Activated effector memory CD4-positive, alpha-beta T cell treated with Interleukin-2 at 50 U/mL for 16 hours (primary cell): ENCODE data around the gene KLC4.

Experiments used
- DNase-seq: peaks from one replicate; pipeline ENCODE4 v3.0.0-alpha.2; 2020

Gene KLC4

GRCh38 chr6:43059168-43060033 is at the start of gene KLC4, which contains the start of gene MRPL2:
TSS of gene KLC4 (plus strand) at chr6:43059631. CDS start at chr6:43061336, 1,705 bp downstream.
TSS of gene MRPL2 (minus strand) at chr6:43059434. CDS start at chr6:43059381, 53 bp downstream.
- peak; percentile 96 for DNase-seq

- DNase-seq, result no peak
Measured at GRCh38 chr6:43011207-43011606, 48.2 kb upstream of the KLC4 start.

- no peak for DNase-seq
Measured at GRCh38 chr6:43012364-43012763, 47.1 kb upstream of the KLC4 start.

GRCh38 chr6:43013097-43013842 is 46.2 kb upstream of the KLC4 start:
- no peak for DNase-seq

- DNase-seq, result peak; percentile 99
Measured at GRCh38 chr6:43013843-43014433, 45.5 kb upstream of the KLC4 start, which contains the start of the genes KLHDC3 and MEA1. TSS of gene KLHDC3 (plus strand) at chr6:43014249. CDS start at chr6:43017193, 2,944 bp downstream. TSS of gene MEA1 (minus strand) at chr6:43013946. CDS start at chr6:43013813, 133 bp downstream.

GRCh38 chr6:43014434-43014909 is 45.0 kb upstream of the KLC4 start:
- DNase-seq, result no peak

GRCh38 chr6:43016176-43016942 is 43.1 kb upstream of the KLC4 start:
- no peak for DNase-seq

- no peak for DNase-seq
Measured at GRCh38 chr6:43016943-43017334, 42.5 kb upstream of the KLC4 start.

GRCh38 chr6:43019152-43019551 is 40.3 kb upstream of the KLC4 start:
- no peak for DNase-seq

- no peak for DNase-seq
Measured at GRCh38 chr6:43020052-43020705, 39.3 kb upstream of the KLC4 start.

- no peak for DNase-seq
Measured at GRCh38 chr6:43020847-43021246, 38.6 kb upstream of the KLC4 start.

- peak; percentile 57 for DNase-seq
Measured at GRCh38 chr6:43021270-43022047, 38.0 kb upstream of the KLC4 start, which contains the start of gene RRP36. TSS of gene RRP36 (plus strand) at chr6:43021623. CDS start at chr6:43021655, 32 bp downstream.

- DNase-seq, result no peak
Measured at GRCh38 chr6:43024436-43024835, 35.0 kb upstream of the KLC4 start.

GRCh38 chr6:43026365-43026764 is 33.1 kb upstream of the KLC4 start:
- DNase-seq, result no peak

GRCh38 chr6:43029120-43029519 is 30.3 kb upstream of the KLC4 start:
- DNase-seq, result no peak

GRCh38 chr6:43032326-43032725 is 27.1 kb upstream of the KLC4 start:
- no peak for DNase-seq

GRCh38 chr6:43033496-43034189 is 25.8 kb upstream of the KLC4 start:
- DNase-seq, result no peak

GRCh38 chr6:43034190-43034525 is 25.3 kb upstream of the KLC4 start:
- no peak for DNase-seq

- DNase-seq, result no peak
Measured at GRCh38 chr6:43035495-43036194, 23.8 kb upstream of the KLC4 start.

- DNase-seq, result no peak
Measured at GRCh38 chr6:43036712-43037111, 22.7 kb upstream of the KLC4 start.
